Fibroblast of skin of abdomen (primary cell): ENCODE results near the gene BAIAP2L2.
A peak's percentile ranks its signal among the peaks of the same experiment; 100 is the strongest.

ENCODE experiments used
- DNase-seq: peaks from one replicate; pipeline ENCODE4 v3.0.0-alpha.2; 2013

The BAIAP2L2 gene

DNA sequence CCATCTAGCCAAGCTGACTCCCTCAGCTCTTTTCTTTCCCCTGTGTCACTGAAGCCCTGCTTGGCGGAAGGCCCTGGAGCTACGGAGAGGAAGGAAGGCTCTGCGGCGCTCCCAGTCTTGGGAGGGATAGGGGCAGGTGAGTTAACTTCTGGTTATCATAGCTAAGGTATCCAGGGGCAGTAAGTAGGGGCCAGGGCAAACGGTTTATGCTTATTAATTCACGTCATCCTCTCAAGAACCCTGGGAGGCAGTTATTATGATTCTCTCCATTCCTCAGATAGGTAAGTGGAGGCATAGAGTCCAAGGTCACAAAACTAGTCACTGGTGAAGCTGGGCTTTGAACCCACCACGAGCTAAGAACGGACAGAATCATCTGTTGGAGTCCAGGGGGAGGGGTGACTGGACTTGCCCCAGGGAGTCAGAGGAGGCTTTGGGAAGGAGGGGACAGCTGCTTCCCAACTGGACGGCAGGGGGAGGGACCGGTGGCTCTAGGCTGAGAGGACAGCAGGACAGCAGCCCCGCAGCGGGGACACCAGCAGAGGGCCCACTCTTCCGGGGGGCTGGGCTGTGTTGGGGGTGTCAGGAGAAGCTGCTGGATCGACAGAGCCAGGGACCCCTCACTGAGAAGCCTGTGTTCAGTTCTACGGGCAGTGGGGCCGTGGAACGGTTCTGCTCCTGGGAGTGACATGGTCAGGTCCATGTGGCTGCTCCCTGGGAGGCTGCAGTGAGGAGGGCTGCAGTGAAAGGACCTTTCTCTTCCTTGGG lies 3.5 kb downstream of the BAIAP2L2 start:
- DNase-seq = no peak

- no peak for DNase-seq
Observed at GRCh38 chr22:38104084-38104483, 6.4 kb downstream of the BAIAP2L2 start.

DNA sequence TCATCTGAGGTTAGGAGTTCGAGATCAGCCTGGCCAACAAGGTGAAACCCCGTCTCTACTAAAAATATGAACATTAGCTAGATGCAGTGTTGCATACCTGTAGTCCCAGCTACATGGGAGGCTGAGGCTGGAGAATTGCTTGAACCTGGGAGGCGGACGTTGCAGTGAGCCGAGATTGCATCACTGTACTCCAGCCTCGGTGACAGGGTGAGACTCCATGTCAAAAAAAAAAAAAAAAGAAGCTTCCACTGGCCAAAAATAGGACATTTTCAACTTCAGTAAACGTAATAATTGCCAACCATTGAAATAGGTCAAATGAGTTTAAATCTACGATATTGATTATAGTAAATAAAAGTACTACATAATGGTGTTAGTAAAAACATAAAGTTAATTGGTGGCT lies 6.8 kb downstream of the BAIAP2L2 start:
- DNase-seq = no peak

DNA sequence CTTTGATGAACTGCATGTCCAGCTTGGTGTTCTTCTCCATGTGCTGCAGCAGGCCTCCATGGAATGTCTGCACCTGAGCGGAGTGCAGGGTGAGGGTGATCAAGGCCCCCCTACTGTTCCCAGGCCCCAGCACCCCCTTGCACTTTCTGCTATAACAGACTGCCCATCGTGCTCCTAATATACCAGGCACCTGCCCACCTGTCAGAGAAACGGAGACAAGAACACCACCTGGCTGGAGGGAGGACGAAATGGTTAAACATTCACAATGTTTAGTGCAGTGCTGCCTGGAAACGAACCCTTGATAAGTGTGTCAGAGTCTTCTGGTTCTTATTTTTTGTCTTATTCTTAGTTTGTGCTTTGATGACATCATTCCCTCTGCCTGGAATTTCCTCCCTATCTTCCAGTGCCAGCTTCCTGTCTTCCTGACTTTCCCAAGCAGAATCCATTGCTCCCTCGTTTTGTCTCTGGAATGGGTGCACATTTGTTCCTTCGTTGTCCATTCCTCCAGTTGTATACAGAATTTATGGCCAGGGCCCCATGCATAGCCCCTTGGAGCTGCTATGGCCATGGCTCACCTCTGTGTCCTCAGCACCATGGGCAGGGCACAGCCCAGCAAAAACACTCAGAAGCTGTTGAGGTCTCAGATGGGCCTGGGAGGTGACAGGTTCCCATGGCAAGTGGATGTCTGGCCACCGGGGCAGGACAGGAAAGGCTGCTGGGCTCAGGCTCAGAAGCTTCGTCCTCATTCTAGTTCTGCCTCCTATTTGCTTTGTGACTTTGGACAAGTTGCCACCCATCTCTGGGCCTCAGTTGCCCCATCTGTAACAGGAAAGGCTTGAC lies 11.9 kb downstream of the BAIAP2L2 start:
- DNase-seq = peak; percentile 48

- DNase-seq = peak; percentile 22
Observed at GRCh38 chr22:38097557-38098409, 12.7 kb downstream of the BAIAP2L2 start.

DNA sequence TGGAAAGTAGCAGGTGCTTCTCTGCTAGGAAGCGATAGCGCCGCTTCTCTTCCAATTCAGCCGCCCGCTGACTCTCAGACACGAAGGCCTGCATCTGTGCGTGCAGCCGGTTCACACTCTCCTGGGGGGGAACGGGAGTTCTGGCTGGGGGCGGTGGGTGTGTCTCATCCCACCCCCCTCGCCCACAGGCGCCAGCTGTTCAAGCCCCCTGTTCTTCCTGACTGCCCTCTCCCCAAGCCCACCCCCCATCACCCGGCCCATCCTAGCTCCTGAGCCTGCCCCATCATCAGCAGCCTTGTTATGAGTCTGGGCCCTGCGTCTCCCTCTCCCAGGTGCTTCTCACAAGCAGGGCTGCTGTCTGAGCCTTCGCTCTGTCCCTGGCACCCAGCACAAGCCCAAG lies 13.4 kb downstream of the BAIAP2L2 start:
- DNase-seq = no peak

GRCh38 chr22:38089474-38089851 lies 21.0 kb downstream of the BAIAP2L2 start:
- no peak for DNase-seq

DNA sequence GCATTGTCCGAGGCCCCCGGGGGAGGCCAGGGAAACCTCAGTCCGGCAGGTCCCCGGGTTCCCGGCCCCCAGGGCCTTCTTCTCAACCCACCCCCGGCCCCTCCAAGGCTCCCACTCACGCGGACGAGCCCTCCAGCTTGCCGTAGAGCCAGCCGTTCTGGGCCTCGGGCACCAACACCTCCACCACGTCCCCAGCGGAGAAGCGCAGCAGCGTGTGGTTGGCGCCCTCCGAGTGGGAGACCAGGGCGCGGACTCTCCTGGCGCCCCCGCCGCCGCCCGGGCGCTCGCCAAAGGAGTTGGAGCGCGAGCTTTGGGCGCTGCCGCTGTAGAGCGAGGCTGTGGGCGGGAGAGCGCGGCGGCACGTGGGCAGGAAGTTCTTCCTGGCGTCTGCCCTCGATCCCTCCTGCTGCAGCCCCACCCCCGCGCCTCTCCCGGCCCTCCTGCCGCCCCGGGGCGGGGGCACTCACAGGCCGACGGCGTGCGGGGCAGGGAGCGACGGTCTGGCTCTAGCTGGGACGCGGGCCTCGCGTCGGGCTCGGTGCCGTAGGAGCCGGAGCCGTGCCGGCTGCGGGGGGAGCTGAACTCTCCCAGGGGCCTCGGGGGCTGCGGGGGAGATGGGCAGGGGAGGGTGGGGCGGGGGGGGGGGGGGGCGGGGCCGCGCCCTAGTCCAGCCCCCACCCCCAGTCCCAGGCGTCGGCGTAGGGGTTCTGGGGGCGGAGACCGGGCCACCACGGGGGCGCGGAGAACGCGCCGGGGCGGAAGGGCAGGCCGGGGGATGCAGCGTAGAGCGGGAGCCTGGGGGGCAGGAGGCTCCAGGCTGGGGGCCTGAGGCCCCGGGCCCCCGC lies 21.6 kb downstream of the BAIAP2L2 start:
- no peak for DNase-seq

DNA sequence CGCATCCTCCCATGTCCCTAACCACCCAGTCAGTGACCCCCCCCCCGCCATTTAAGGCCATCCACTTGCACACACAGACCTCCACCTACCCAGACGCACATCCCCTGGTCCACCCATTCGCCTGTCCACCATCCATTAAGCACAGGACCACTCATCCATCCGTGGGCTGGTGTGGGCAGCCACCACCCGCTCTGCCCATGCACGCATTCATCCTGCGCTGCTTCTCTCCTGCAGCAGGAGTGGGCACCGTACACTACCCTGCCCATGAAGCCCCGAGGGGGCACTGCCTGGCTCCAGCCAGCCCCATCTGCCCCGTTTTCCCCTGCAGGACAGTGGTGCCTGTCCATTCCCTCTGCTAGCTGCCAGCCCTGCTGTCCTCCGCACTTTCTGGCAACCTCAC lies 22.6 kb downstream of the BAIAP2L2 start:
- DNase-seq = no peak

DNA sequence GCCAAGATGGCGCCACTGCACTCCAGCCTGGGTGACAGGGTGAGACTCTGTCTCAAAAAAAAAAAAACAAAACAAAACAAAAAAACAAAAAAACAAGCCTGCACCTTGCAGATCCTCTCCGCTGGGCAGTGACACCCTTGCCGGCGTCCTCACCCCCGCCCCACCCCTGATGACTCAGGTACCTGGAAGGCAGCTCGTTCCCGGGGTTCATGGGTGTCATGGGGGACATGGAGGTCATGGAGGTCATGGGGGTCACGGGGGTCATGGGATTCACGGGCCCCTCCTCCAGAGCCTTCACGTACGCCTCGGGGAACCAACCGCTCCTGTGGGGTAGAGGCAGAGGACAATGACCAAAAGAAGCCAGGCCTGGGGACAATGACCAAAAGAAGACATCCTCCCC lies 23.5 kb downstream of the BAIAP2L2 start:
- no peak for DNase-seq

GRCh38 chr22:38086001-38086845 lies 24.3 kb downstream of the BAIAP2L2 start:
- DNase-seq = no peak

DNA sequence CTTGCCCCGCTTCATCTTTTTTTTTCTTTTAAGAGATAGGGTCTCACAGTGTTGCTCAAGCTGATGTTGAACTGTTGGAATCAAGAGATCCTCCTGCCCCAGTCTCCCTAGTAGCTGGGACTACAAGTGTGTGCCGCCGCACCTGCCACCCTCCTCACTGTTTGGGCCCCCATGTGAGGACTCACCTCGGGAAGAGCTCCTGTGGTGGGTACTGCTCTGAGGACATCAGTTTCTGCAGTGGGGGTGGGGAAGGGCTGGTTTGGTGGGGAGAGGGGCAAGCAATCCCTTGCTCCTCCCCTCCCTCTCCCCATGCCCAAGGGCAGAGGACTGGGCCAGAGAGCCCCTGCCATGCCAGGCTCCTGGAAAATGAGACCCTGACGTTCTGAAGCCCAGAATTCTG lies 25.0 kb downstream of the BAIAP2L2 start:
- no peak for DNase-seq

DNA sequence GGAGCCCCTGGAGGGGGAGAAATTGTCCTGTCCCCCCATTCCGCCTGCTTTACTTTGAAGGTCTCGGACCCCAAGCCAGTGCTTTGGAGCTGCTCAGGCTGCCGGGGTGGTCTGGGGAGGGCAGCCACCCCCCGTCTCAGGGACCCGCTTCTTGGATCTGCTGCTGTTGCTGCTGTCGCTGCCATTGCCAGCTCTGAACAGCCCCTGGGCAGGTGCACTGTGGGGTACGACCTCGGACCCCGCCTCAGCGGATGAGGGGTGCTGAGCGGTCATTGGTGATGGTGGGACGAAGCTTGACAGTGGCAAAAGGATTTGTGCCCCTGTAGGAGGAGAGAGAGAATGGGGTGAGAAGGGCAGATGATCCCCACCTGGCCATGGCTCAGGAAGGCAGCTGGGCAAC lies 25.4 kb downstream of the BAIAP2L2 start:
- no peak for DNase-seq

GRCh38 chr22:38083931-38084631 lies 26.4 kb downstream of the BAIAP2L2 start, which contains the start of gene SLC16A8:
Gene SLC16A8, minus strand, starts transcription at chr22:38084184. Its CDS starts 1,311 bp downstream, at chr22:38082873.
- DNase-seq = no peak

DNA sequence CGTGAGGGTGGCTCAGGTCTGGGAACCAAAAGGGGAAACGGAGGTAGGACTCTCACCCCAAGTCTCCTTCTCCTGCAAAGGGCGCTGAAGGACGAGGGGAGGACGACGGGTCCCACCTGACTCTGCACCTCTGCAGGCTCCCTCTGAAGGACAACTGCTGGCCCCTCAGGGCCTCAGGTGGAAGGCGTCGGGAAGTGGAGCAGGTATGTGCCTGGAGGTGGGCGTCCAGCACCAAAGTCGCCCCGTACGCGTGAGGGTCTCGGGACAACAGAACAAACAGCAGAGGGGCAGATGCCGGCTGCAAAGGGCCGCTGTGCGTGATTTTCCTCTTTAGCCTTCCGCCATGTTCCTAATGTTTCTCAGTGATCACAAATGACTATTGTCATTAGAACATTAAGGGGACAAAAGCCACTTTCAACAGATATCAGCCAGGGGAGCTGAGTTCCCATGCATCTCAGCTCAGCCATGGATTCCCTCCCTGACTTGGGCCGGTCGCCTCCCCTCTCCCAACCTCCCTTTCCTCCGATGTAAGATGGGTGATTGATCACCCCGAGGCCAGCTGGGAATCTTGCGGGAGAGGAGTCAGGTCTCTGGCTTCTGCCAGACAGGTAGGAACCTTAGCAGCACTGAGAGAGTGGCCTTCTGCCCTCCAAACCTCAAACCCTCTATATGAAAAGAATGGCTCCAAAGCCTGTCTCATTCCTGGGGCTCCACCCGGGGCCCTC lies 27.3 kb downstream of the BAIAP2L2 start:
- DNase-seq = no peak

DNA sequence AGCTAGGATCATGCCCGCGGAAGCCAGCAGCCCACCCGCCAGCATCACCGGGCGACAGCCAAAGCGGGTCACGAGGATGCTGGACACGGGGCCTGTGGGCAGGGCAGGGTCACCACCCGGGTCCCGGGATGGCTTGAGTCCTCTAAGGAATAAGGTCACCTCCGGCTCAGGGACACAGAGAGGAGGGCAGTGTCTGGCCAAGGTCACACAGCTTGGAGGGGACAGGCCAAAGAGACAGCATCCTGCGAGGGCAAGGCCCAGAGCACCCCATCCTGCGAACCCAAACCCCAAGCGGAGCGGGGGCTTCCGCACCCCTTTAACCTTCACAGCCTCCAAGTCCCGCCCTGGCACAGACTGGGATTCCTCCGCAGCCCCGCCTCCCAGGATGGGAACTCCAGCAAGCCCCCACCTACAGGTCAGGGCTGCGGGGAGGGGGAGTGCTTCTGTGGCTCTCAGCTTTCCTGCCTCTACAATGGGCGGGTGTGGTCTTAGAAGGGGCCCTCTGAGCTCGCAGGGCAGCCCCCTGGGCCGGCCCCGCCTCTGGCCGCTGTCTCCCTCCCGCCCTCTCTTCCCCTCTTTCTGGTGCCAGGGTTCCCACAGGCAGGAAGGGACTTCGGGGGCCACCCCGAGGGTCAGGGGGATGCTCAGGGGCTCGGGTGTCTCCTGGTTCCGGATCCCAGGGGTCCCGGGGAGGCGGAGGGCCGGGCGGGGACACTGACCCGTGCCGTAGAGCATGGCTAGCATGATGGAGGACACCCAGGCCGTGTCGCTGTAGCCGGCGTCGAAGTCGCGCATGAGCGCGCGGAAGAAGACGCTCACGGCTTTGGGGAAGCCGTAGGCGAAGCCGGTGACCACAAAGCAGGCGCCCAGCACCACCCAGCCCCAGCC lies 28.3 kb downstream of the BAIAP2L2 start:
- DNase-seq = no peak

- DNase-seq = no peak
Observed at GRCh38 chr22:38081636-38081940, 28.9 kb downstream of the BAIAP2L2 start.

GRCh38 chr22:38080850-38081635 lies 29.4 kb downstream of the BAIAP2L2 start:
- DNase-seq = peak; percentile 52
